SK-N-SH (cell line): ENCODE measurements around the gene TMEM185A. TPM values are rescaled to one million over a fixed set of nuclear protein-coding genes. Genes with fewer than 3 reads are reported as not detected.
"Not testable (repeated sequence)": the region's sequence is repeated elsewhere in the genome, so short reads cannot be mapped to it uniquely, and the experiment has no call there.

Experiments
- CTCF ChIA-PET: fragments of 300-600, 350-600 bp; formaldehyde crosslinking; extraction: SDS; loops from one replicate; lab custom pipeline; 2021; lab: Yijun Ruan, JAX
- POLR2A ChIA-PET: fragments of 350-600 bp; sonication (Branson Sonifier 250); formaldehyde crosslinking; extraction: SDS; loops from one replicate; lab custom pipeline; 2020; ENCODE audit warnings: antibody characterized with exemption, inconsistent platforms; lab: Yijun Ruan, JAX
- DNase-seq: peaks from one replicate; pipeline ENCODE4 v3.0.0; 2012
- H2AFZ ChIP-seq: fragments of 200-600 bp; sonication (generic); 2 replicates; pipeline ENCODE4 v1.8.1; 2016; ENCODE audit warnings: antibody characterized with exemption, mild to moderate bottlenecking, low read depth
- H3F3A ChIP-seq: fragments of 200-600 bp; sonication (generic); replicated peaks from 2 replicates; pipeline ENCODE3; 2016; ENCODE audit warnings: antibody characterized with exemption, mild to moderate bottlenecking; ENCODE audit not compliant: insufficient read depth
- H3K27ac ChIP-seq, 2 experiments: fragments of 200-500 bp in 1 of 2; fragments of 200-600 bp in 1 of 2; sonication (Bioruptor generic) in 1 of 2; sonication (generic), shearing (Covaris generic) in 1 of 2; 2 replicates each; pipeline versions ENCODE4 v1.5.1 to v1.6.1; 2014 to 2016; ENCODE audit warnings: low read depth in 2 of 2, inconsistent platforms in 1 of 2, low read length in 1 of 2, mild to moderate bottlenecking in 1 of 2, mixed read lengths in 1 of 2
- H3K27me3 ChIP-seq: fragments of 200-600 bp; sonication (generic), shearing (Covaris generic); 2 replicates; pipeline ENCODE4 v1.6.1; 2016; ENCODE audit warnings: mixed run types; ENCODE audit not compliant: insufficient read depth
- H3K36me3 ChIP-seq, 2 experiments: fragments of 200-500 bp in 1 of 2; fragments of 200-600 bp in 1 of 2; sonication (Bioruptor generic) in 1 of 2; sonication (generic) in 1 of 2; replicated peaks in 1 of 2; 2 replicates each; pipeline versions ENCODE3 to v1.5.1; 2014 to 2016; ENCODE audit warnings: low read length in 1 of 2, mild to moderate bottlenecking in 1 of 2; ENCODE audit not compliant: insufficient read depth in 2 of 2, control insufficient read depth in 1 of 2
- H3K4me1 ChIP-seq, 2 experiments: fragments of 200-500 bp in 1 of 2; fragments of 200-600 bp in 1 of 2; sonication (Bioruptor generic) in 1 of 2; sonication (generic), shearing (Covaris generic) in 1 of 2; 2 replicates each; pipeline versions ENCODE4 v1.5.1 to v1.6.1; 2014 to 2016; ENCODE audit warnings: low read depth in 1 of 2, low read length in 1 of 2, mixed run types in 1 of 2; ENCODE audit not compliant: insufficient read depth in 2 of 2, control insufficient read depth in 1 of 2
- H3K4me2 ChIP-seq: fragments of 200-600 bp; sonication (generic), shearing (Covaris generic); 2 replicates; pipeline ENCODE4 v1.6.1; 2017; ENCODE audit warnings: mixed run types
- H3K4me3 ChIP-seq, 2 experiments: fragments of 200-500 bp in 1 of 2; fragments of 200-600 bp in 1 of 2; sonication (Bioruptor generic) in 1 of 2; sonication (generic), shearing (Covaris generic) in 1 of 2; 2 replicates each; pipeline versions ENCODE4 v1.5.1 to v1.8.1; 2014 to 2016; ENCODE audit warnings: low read depth in 2 of 2, inconsistent platforms in 1 of 2, low read length in 1 of 2, mild to moderate bottlenecking in 1 of 2, mixed read lengths in 1 of 2, moderate library complexity in 1 of 2
- H3K79me2 ChIP-seq: fragments of 200-600 bp; sonication (generic); 2 replicates; pipeline ENCODE4 v1.8.1; 2017; ENCODE audit warnings: mild to moderate bottlenecking; ENCODE audit not compliant: insufficient read depth
- H3K9ac ChIP-seq: fragments of 200-600 bp; sonication (generic); 2 replicates; pipeline ENCODE4 v1.6.1; 2017; ENCODE audit warnings: mixed run types
- H3K9me2 ChIP-seq: fragments of 200-600 bp; sonication (generic); 2 replicates; pipeline ENCODE4 v1.6.1; 2017; ENCODE audit warnings: mixed run types
- H3K9me3 ChIP-seq: fragments of 200-600 bp; sonication (generic); 2 replicates; pipeline ENCODE4 v1.6.1; 2017; ENCODE audit warnings: mixed run types, mild to moderate bottlenecking, moderate library complexity
- H4K20me1 ChIP-seq: fragments of 200-600 bp; sonication (generic); 2 replicates; pipeline ENCODE4 v1.6.1; 2017; ENCODE audit warnings: mild to moderate bottlenecking, mixed run types; ENCODE audit not compliant: insufficient read depth
- FOXJ3 ChIP-seq: sonication (generic); formaldehyde crosslinking; IDR thresholded peaks from 2 replicates; pipeline ENCODE4 v1.5.1; 2020; ENCODE audit warnings: mild to moderate bottlenecking, missing genetic modification reagents
- NRF1 ChIP-seq: IDR thresholded peaks from 2 replicates; pipeline ENCODE4 v1.6.1; 2012; ENCODE audit warnings: low read depth, mild to moderate bottlenecking, low read length
- whole genome bisulfite sequencing: methylation state at CpG from one replicate; pipeline ENCODE4 v1.1.6; 2017; ENCODE audit warnings: low lambda C conversion rate; 5-methylcytosine and 5-hydroxymethylcytosine counted together
- polyA plus RNA-seq, 3 experiments: library from polyadenylated mRNA; depleted of rRNA; stranded (reverse); fragments of >200 nt; gene quantifications; 2 replicates each; pipeline ENCODE4 v1.2.3, GENCODE V29; 2012
- TF ChIP-seq, protein P1 (sequence below): IDR thresholded peaks from 2 replicates; pipeline ENCODE4 v1.4.0; 2012; ENCODE audit warnings: low read depth, borderline replicate concordance
- TF ChIP-seq, protein P2 (sequence below): IDR thresholded peaks from 2 replicates; pipeline ENCODE4 v1.4.0; 2012; ENCODE audit warnings: low read depth

TMEM185A gene
- polyA plus RNA-seq, 1 of the 3 experiments (the other 2 are of a cell fraction), result 11.9 TPM

DNA sequence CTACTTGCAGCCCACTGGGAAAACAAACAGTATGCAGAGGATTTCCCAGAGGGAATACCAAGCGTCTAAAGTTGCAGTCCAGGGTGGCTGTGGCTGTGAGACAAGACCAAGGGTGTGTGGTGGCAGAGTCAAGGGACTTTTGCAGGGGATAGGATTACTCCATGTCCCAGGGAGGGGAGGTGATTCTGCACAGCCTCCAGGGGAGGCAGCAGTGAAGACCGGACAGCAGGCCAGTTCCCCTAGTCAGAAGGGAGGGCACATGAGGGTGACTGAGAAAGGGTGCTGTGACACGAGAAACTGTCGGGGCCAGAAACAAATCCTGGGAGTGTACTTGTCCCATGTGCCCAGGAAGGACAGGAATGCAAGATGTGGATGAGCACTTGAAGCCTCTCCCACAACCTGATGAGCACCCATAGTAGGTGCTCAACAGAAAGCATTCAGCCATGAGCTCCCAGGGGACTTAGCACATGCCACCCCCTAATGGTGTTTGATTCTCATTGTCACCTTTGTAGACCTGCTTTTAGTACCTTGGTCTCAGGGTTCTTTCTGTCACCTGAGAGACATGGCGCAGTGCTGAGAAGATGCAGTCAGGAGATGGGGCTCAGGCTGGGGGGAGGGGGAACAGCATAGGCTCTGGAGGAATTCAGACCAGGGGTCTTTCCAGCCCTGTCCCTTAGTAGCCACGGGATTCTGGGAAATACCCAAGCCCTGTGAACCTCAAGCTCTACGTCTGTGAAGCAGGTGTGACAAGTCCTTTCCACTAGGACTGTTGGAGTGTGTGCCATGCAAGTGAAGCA, 63.8 kb downstream of the TMEM185A start (continued):
- TF ChIP-seq, protein P1, sequence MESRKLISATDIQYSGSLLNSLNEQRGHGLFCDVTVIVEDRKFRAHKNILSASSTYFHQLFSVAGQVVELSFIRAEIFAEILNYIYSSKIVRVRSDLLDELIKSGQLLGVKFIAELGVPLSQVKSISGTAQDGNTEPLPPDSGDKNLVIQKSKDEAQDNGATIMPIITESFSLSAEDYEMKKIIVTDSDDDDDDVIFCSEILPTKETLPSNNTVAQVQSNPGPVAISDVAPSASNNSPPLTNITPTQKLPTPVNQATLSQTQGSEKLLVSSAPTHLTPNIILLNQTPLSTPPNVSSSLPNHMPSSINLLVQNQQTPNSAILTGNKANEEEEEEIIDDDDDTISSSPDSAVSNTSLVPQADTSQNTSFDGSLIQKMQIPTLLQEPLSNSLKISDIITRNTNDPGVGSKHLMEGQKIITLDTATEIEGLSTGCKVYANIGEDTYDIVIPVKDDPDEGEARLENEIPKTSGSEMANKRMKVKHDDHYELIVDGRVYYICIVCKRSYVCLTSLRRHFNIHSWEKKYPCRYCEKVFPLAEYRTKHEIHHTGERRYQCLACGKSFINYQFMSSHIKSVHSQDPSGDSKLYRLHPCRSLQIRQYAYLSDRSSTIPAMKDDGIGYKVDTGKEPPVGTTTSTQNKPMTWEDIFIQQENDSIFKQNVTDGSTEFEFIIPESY, result no peak

DNA sequence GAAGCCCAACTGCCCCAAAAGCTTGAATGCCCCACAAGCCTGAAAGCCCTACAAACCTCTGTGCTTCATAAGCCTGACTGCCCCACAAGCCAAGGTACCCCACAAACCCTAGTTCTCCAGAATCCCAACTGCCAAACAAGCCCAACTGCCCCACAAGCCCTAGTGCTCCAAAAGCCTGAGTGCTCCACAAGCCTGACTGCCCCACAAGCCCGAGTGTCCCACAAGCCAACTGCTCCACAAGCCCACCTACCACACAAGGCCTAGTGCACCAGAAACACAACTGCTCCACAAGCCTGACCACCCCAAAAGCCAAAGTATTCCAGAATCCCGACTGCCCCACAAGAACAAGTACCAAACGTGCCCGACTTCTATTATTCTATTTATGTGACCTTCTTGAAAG, 68.2 kb downstream of the TMEM185A start:
- no peaks in the 10 kb centered on the region for H3K36me3 ChIP-seq
- H4K20me1 ChIP-seq, result no peaks in the 10 kb centered on the region
- no peak overlapping the region for H2AFZ ChIP-seq
- CTCF ChIA-PET, result no interaction called here
- H3K27ac ChIP-seq, result no peak overlapping the region
- peaks cover 8% of the 10 kb centered on the region; the same call in 1 of the 2 replicates for H3K27me3 ChIP-seq
- TF ChIP-seq FOXJ3 (CRISPR knock-in tag), result no peak
- TF ChIP-seq NRF1, result no peak
- TF ChIP-seq, protein P2, sequence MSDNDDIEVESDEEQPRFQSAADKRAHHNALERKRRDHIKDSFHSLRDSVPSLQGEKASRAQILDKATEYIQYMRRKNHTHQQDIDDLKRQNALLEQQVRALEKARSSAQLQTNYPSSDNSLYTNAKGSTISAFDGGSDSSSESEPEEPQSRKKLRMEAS, result no peak
- H3F3A ChIP-seq, result no peaks in the 10 kb centered on the region
- H3K9me2 ChIP-seq, result no peaks in the 10 kb centered on the region
- POLR2A ChIA-PET, result no interaction called here
- WGBS, result 18% methylated on average over 4 of the region's 4 CpGs
- no peak overlapping the region for H3K4me2 ChIP-seq
- H3K9ac ChIP-seq, result no peak overlapping the region
- H3K4me3 ChIP-seq, result no peak overlapping the region
- H3K9me3 ChIP-seq, result no peaks in the 10 kb centered on the region
- H3K79me2 ChIP-seq, result no peaks in the 10 kb centered on the region
- H3K4me1 ChIP-seq, result no peaks in the 10 kb centered on the region
- no peak for DNase-seq

DNA sequence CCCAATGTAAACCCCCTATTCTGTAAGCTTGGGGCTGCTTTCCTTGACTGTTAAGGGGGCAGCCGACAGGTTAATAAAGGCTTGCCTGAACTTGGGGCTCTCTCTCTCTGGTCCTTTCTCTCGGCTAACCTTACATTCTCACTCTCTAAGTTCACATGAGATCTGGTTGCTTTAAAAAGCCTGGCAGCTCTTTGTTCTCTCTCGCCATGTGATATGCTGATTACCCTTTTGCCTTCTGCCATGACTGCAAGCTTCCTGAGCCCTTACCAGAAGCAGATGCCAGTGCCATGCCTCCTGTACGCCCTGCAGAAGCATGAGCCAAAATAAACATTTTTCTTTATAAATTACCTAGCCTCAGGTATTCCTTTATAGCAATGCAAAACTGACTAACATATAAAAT, 76.3 kb downstream of the TMEM185A start:
- H3K9ac ChIP-seq, H2AFZ ChIP-seq, CTCF ChIA-PET, H3F3A ChIP-seq, DNase-seq, H3K27me3 ChIP-seq, POLR2A ChIA-PET, H3K4me2 ChIP-seq, H3K27ac ChIP-seq, H3K4me3 ChIP-seq, H3K4me1 ChIP-seq, H3K9me2 ChIP-seq, H3K36me3 ChIP-seq, H3K79me2 ChIP-seq, H4K20me1 ChIP-seq, H3K9me3 ChIP-seq: not testable (repeated sequence)
- WGBS, result no CpG with 5 or more reads among the region's 4 CpGs

DNA sequence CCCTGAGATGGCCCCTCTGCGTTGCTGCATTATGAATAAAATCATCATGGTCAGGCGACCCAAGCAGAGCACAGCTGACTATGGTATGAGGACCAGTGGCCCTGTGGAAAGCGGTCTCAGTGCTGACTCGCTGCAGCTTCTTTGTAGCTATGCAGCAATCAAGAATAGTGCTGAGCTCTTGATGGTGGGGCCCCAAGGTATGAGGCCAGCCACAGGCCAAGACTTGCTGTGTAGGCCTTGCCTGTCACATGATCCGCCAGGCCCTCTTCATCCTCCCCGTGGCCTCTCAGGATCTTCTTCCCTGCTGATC, 79.7 kb downstream of the TMEM185A start:
- H4K20me1 ChIP-seq, H3K27me3 ChIP-seq, H3K9me3 ChIP-seq, H3K27ac ChIP-seq, H3K9ac ChIP-seq, DNase-seq, H3K4me1 ChIP-seq, H2AFZ ChIP-seq, H3K4me3 ChIP-seq, H3K4me2 ChIP-seq, H3K36me3 ChIP-seq, H3K9me2 ChIP-seq, H3K79me2 ChIP-seq, H3F3A ChIP-seq, POLR2A ChIA-PET, CTCF ChIA-PET: not testable (repeated sequence)
- 40% methylated on average over 2 of the region's 6 CpGs for WGBS

DNA sequence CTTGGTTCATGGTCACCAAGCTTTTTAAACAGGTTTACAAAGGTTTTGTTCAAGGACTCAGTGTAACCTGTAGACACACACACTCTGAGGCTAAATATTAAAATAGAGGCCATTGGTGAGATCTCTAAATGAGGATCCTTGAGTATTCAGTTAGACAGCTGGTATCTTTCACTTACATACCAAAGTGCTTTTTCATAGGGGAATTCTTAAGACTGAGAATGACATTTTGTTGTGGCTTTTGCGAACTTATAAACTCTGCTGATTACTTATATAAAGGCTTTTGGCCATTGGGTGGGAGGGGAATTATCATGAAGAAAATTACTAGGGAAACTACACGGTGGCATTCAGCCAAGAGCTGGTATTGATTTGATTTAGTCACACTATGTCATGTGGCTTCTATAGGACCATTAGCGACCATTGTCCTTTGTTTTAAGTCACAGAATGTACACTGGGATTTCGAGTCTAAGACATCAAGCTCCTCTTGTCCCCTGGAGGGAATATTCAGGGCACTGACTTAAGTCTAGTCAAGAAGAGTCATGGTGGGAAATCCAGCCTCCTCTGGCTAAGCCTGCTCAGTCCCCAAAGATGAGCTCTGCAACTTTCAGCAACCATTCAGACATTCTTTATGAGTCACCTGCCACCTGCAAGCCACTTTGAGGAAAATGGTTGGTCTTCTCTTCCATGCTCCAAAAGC, 80.2 kb downstream of the TMEM185A start:
- DNase-seq, CTCF ChIA-PET, H3K4me1 ChIP-seq, POLR2A ChIA-PET, H3K9me2 ChIP-seq, H3F3A ChIP-seq, H3K36me3 ChIP-seq, H4K20me1 ChIP-seq, H3K27ac ChIP-seq, H3K4me2 ChIP-seq, H3K4me3 ChIP-seq, H3K79me2 ChIP-seq, H3K27me3 ChIP-seq, H2AFZ ChIP-seq, H3K9ac ChIP-seq, H3K9me3 ChIP-seq: not testable (repeated sequence)
- no CpG with 5 or more reads among the region's 4 CpGs for WGBS

DNA sequence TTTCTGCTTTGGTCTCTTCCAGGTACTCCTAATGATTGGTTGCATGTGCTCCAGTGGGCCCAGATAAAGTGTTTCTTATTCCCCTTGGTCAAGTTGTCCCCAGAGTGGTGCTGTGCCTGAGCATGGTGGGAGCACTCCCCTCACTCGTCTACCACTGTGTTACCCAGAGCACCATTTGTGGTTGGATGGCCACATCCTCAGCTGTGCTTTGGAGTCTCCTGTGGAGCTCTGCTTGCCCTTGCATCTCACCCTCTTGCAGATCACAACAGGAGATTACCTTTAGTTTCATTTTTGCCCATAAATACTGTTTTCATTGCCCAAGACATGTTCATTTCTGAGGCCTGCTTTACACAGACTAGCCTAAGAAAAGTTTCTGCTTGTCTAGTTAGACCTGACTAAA, 81.1 kb downstream of the TMEM185A start:
- H3K4me1 ChIP-seq, H3K9me3 ChIP-seq: not testable (repeated sequence)

More for the DNA sequence above, 81.1 kb downstream of the TMEM185A start:
- H3K27ac ChIP-seq, H3K4me3 ChIP-seq, CTCF ChIA-PET, H3K4me2 ChIP-seq, H3K9ac ChIP-seq, H2AFZ ChIP-seq, H3K27me3 ChIP-seq, H3K79me2 ChIP-seq, H3K9me2 ChIP-seq, H4K20me1 ChIP-seq, H3F3A ChIP-seq, H3K36me3 ChIP-seq, DNase-seq, POLR2A ChIA-PET: not testable (repeated sequence)
- no CpG with 5 or more reads among the region's 1 CpG for WGBS
